IPS DF 6.9 (cell line): ENCODE measurements around the gene PPP2R3A.
"Not testable (repeated sequence)": the region's sequence is repeated elsewhere in the genome, so short reads cannot be mapped to it uniquely, and the experiment has no call there.

ENCODE experiments used
- DNase-seq: peaks from one replicate; pipeline ENCODE4 v3.0.0-alpha.2; 2013; ENCODE audit warnings: low read depth, low spot score
- H3K27ac ChIP-seq: one replicate; pipeline ENCODE4 v1.5.1; 2013; ENCODE audit warnings: low read length, control low read depth
- H3K27me3 ChIP-seq: 2 replicates; pipeline ENCODE4 v1.6.1; 2013; ENCODE audit warnings: mild to moderate bottlenecking, low read length; ENCODE audit not compliant: control insufficient read depth, insufficient read depth
- H3K36me3 ChIP-seq: 2 replicates; pipeline ENCODE4 v1.6.1; 2013; ENCODE audit warnings: low read length; ENCODE audit not compliant: control insufficient read depth, insufficient read depth
- H3K4me1 ChIP-seq: 2 replicates; pipeline ENCODE4 v1.6.1; 2013; ENCODE audit warnings: low read length; ENCODE audit not compliant: control insufficient read depth, insufficient read depth
- H3K4me3 ChIP-seq: 2 replicates; pipeline ENCODE4 v1.5.1; 2013; ENCODE audit warnings: mild to moderate bottlenecking, low read length
- H3K9me3 ChIP-seq: 2 replicates; pipeline ENCODE4 v1.6.1; 2013; ENCODE audit warnings: low read length, inconsistent platforms; ENCODE audit not compliant: control insufficient read depth, insufficient read depth
- WGBS: extraction: QIAGEN DNeasy Blood & Tissue Kit; methylation state at CpG from one replicate; pipeline ENCODE4 v1.1.7; 2013; ENCODE audit warnings: mixed read lengths, missing lambda C conversion rate; ENCODE audit not compliant: insufficient read length, insufficient coverage; 5-methylcytosine and 5-hydroxymethylcytosine counted together

PPP2R3A gene

GRCh38 chr3:136120373-136121348, 155.1 kb downstream of the PPP2R3A start:
- no peaks in the 10 kb centered on the region for H3K4me1 ChIP-seq
- WGBS = no CpG with 5 or more reads among the region's 8 CpGs
- H3K36me3 ChIP-seq = no peaks in the 10 kb centered on the region
- H3K4me3 ChIP-seq = no peak overlapping the region
- no peak overlapping the region for H3K27ac ChIP-seq
- H3K27me3 ChIP-seq = no peaks in the 10 kb centered on the region
- DNase-seq = no peak
- no peaks in the 10 kb centered on the region for H3K9me3 ChIP-seq

- WGBS = no CpG with 5 or more reads among the region's 4 CpGs
- H3K27ac ChIP-seq = no peak overlapping the region
- no peaks in the 10 kb centered on the region for H3K27me3 ChIP-seq
- no peaks in the 10 kb centered on the region for H3K9me3 ChIP-seq
- H3K4me1 ChIP-seq = no peaks in the 10 kb centered on the region
- H3K4me3 ChIP-seq = no peak overlapping the region
- no peak for DNase-seq
- no peaks in the 10 kb centered on the region for H3K36me3 ChIP-seq
Measured at GRCh38 chr3:136122006-136122405, 156.5 kb downstream of the PPP2R3A start.

DNA sequence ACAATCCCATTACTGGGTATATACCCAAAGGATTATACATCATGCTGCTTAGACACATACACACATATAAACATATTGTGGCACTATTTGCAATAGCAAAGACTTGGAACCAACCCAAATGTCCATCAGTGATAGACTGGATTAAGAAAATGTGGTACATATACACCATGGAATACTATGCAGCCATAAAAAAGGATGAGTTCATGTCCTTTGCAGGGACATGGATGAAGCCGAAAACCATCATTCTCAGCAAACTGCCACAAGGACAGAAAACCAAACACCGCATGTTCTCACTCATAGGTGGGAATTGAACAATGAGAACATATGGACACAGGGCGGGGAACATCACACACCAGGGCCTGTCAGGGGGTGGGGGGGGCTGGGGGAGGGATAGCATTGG, 166.1 kb downstream of the PPP2R3A start:
- H3K4me3 ChIP-seq, DNase-seq, H3K27ac ChIP-seq, H3K9me3 ChIP-seq, H3K36me3 ChIP-seq, H3K27me3 ChIP-seq, H3K4me1 ChIP-seq: not testable (repeated sequence)
- no CpG with 5 or more reads among the region's 3 CpGs for WGBS

GRCh38 chr3:136134091-136134490, 168.6 kb downstream of the PPP2R3A start:
- Histone ChIP-seq H3K9me3 (no peaks in the 10 kb centered on the region), H3K36me3 (no peaks in the 10 kb centered on the region), H3K27me3 (no peaks in the 10 kb centered on the region), H3K4me3 (no peak overlapping the region), H3K27ac (no peak overlapping the region), H3K4me1 (no peaks in the 10 kb centered on the region)
- DNase-seq = no peak
- WGBS = no CpG with 5 or more reads among the region's 1 CpG

DNA sequence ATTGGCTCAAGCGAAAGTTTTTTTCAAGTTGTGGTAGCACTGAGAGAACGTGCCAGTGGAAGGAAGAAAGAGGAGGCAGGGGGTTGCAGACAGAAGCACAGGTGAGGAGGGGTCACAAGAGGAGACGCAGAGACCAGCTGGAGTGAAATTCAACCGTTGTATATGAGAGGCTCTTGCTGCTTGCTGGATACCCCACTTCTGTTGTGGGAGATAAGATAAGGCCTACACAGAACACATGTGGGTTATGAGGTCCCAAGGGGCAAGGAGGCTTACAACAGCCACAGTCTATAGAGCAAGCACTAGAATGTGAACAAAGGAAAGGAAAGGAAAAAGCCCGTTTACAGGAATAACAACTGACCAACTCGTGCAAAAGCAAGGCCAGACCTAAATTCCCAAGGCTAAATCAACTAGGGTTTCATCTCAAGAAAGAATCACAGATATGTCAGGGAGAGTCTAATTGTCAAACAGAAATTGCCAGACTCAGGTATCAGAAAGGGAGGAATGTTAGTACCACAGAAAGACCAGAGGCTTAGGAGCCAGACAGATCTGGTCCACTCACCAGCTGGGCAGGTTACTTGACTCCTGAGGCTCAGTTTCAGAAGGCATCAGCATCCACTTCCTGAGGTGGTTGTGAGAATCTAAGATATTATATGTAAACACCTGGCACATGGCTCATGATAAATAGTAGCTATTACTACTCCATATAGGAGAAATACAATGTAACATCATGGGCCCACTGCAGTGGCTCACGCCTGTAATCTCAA, 169.7 kb downstream of the PPP2R3A start:
- H3K36me3 ChIP-seq = no peaks in the 10 kb centered on the region
- H3K4me1 ChIP-seq = no peaks in the 10 kb centered on the region
- WGBS = no CpG with 5 or more reads among the region's 7 CpGs
- no peaks in the 10 kb centered on the region for H3K9me3 ChIP-seq
- DNase-seq = no peak
- H3K27me3 ChIP-seq = no peaks in the 10 kb centered on the region
- H3K27ac ChIP-seq = no peak overlapping the region
- H3K4me3 ChIP-seq = no peak overlapping the region

- H3K4me1 ChIP-seq = no peaks in the 10 kb centered on the region
Measured at GRCh38 chr3:136136454-136136853, 170.9 kb downstream of the PPP2R3A start.

GRCh38 chr3:136141291-136141785, 175.8 kb downstream of the PPP2R3A start:
- no peak overlapping the region for H3K4me3 ChIP-seq
- no peaks in the 10 kb centered on the region for H3K36me3 ChIP-seq
- no peaks in the 10 kb centered on the region; the same call in 1 of the 2 replicates for H3K27me3 ChIP-seq
- no peak for DNase-seq
- no peaks in the 10 kb centered on the region for H3K4me1 ChIP-seq
- no peak overlapping the region for H3K27ac ChIP-seq
- H3K9me3 ChIP-seq = no peaks in the 10 kb centered on the region

More at GRCh38 chr3:136136454-136136853, 170.9 kb downstream of the PPP2R3A start:
- no peak overlapping the region for H3K27ac ChIP-seq
- no peaks in the 10 kb centered on the region for H3K36me3 ChIP-seq
- H3K4me3 ChIP-seq = no peak overlapping the region
- H3K27me3 ChIP-seq = no peaks in the 10 kb centered on the region; the same call in 1 of the 2 replicates
- no peaks in the 10 kb centered on the region for H3K9me3 ChIP-seq
- no peak for DNase-seq
- no CpG with 5 or more reads among the region's 2 CpGs for WGBS

DNA sequence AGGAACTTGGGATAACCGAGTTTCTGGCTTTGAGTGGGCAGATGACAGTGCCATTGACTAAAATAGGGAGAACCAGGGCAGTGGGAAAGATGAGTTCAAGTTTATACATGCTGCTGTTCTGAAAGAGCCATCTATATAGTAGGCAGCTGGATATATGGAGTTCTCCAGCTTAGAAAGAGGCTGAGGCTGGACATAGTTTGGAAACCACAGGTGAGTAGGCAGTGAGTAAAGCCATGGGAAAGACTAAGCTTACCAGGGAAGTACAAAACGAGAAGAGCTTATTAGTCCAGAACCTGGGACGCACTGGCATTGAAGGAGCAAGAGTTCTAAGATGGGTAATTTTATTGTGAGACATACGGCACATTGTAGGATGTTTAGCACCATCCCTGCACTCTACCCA, 176.4 kb downstream of the PPP2R3A start:
- H3K9me3 ChIP-seq = no peaks in the 10 kb centered on the region
- DNase-seq = no peak
- H3K27ac ChIP-seq = no peak overlapping the region
- no CpG with 5 or more reads among the region's 4 CpGs for WGBS
- no peaks in the 10 kb centered on the region for H3K4me1 ChIP-seq
- no peak overlapping the region for H3K4me3 ChIP-seq
- H3K36me3 ChIP-seq = no peaks in the 10 kb centered on the region
- H3K27me3 ChIP-seq = no peaks in the 10 kb centered on the region; the same call in 1 of the 2 replicates

- Histone ChIP-seq H3K27me3 (no peaks in the 10 kb centered on the region; the same call in 1 of the 2 replicates), H3K36me3 (no peaks in the 10 kb centered on the region), H3K4me3 (no peak overlapping the region), H3K4me1 (no peaks in the 10 kb centered on the region), H3K27ac (no peak overlapping the region), H3K9me3 (no peaks in the 10 kb centered on the region)
- no CpG with 5 or more reads among the region's 3 CpGs for WGBS
- DNase-seq = no peak
Measured at GRCh38 chr3:136142592-136142991, 177.1 kb downstream of the PPP2R3A start.

- H3K4me1 ChIP-seq, DNase-seq: not testable (repeated sequence)
Measured at GRCh38 chr3:136144397-136144796, 178.9 kb downstream of the PPP2R3A start.

More at GRCh38 chr3:136144397-136144796, 178.9 kb downstream of the PPP2R3A start:
- H3K9me3 ChIP-seq, H3K36me3 ChIP-seq, H3K27me3 ChIP-seq, H3K27ac ChIP-seq, H3K4me3 ChIP-seq: not testable (repeated sequence)
- WGBS = no CpG with 5 or more reads among the region's 4 CpGs
